Hepatic stellate cell (primary cell): ENCODE measurements around the gene TMEM165.
"Not testable (repeated sequence)": the region's sequence is repeated elsewhere in the genome, so short reads cannot be mapped to it uniquely, and the experiment has no call there.

Experiments used
- DNase-seq: peaks from one replicate; pipeline ENCODE4 v3.0.0; 2011; ENCODE audit warnings: low spot score

Gene TMEM165

GRCh38 chr4:55395529-55396307 lies at the start of gene TMEM165:
TMEM165 (plus strand) TSS chr4:55395957; CDS start chr4:55396190, 233 bp downstream.
- DNase-seq: peak; percentile 81

DNA sequence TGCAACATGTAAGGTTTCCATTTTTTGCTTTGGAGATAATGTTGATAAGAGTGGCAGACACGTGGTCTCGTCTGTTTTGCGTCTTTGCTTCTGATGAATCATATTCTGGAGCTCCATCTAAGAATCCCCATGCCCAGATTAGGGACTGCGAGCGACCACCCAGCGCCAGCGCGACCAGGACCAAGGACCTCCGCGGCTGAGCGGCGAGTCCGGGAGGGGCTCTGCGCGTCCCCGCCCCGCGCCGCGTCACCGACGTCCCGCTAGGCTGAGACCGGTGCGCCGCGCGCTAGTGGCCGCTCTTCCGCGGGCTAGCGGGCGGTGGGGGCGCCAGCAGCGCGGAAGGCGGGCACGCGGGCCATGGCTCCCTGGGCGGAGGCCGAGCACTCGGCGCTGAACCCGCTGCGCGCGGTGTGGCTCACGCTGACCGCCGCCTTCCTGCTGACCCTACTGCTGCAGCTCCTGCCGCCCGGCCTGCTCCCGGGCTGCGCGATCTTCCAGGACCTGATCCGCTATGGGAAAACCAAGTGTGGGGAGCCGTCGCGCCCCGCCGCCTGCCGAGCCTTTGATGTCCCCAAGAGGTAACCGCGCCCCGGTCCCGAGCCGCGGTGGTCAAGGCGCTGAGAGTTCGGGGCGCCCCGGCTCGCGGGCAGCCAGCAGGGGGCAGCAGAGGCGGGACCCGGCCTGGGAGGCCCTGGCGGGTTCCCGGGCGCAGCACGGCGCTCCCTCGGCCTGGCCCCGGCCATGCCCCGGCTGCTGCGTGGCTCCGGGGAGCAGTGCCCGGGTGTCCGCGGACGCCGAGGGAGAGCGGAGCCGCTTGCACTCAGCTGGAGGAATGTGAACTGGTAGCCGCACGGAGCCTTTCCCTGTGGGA lies 49.5 kb upstream of the TMEM165 start, which contains the start of gene SRD5A3:
TSS of gene SRD5A3 (plus strand) at position 263 of the 871 bp plus-strand sequence. CDS start at position 358, 95 bp downstream.
- DNase-seq: peak; percentile 83

DNA sequence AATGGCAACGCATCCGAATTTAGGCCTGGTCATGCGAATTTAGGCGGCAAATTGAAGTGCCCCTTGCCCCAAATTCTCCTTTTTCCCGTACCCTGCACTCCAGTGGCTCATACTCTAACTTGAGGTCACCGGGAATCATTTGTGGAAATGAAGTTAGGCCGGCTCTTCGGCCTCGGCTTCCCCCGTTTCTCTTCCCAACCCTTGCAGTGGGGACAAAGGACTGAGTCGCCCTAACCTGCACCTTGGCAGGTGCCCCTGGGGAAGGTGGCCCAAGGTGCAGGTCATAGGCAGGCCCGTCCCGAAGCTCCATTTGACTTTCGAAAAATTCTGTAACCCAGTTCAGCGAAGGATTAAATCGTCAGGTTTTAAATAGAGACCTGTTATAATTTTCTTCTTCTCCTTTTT lies 48.9 kb upstream of the TMEM165 start:
- DNase-seq: no peak

DNA sequence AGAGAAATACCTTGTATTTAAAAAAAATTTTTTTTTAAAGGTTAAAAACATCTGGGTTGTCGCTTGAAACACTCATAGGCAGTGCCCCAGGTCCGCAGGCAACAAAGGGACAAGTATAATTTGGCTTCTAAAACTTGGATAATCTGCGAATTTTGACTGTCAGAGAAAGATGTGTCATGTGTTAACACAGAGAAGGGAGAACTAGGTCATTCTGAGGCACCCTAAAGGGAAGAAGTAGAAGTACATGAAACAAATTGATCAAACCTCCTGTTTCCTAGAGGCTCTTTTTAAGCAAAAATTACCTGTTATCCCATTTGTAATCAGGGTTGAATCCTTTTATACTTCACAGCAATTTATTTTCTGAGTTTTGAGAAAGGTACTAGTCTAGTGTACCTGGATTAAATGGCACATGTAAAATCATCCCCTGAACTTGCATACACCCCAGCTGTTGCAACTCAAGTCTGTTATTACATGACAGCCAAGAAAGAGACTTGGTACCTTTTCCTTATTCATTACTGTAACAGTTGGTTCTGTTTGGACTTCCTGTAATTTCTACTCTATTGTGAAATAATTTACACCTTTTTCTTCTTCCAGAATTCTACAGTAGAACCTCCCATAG lies 48.0 kb upstream of the TMEM165 start:
- peak; percentile 12 for DNase-seq

DNA sequence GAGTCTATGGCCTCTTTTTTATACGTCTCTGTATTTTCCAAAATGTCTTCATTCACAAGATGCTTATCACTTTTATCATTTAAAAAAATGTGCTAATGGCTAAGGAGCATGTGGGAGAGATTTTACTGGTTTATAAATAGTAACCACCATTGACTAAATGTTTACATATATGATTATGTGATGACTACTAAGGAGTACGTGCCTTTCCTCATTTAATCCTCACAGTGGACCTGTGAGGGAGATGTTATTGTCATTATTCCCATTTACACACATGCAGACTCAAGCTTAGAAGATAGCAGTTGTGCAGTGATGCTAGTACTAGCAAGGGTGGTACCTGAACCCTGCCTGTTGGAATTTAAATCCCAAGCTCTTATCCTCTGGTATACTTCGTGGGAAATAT lies 47.3 kb upstream of the TMEM165 start:
- peak; percentile 13 for DNase-seq

- DNase-seq: not testable (repeated sequence)
These were observed 44.9 kb upstream of the TMEM165 start for GRCh38 chr4:55350870-55351269.

- no peak for DNase-seq
These were observed 43.9 kb upstream of the TMEM165 start for GRCh38 chr4:55351824-55352223.

DNA sequence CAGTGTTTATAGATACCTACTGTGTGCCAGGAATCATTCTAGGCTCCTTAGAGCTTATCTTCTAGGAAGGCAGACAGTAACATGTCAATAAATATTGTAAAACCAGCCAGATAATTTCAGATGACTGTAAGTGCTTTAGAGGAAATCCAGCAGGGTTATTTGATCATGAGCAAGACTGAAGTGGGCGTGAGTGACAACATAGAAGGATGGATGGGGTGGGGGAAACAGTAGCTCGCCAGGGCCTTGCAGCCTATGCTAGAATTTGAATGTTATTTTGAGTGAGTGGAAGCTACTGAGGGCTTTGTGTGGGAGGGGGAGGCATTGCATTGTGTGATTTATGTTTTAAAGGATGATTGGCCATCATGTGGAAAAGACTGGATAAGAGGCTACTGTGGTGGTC lies 43.0 kb upstream of the TMEM165 start:
- DNase-seq: no peak

DNA sequence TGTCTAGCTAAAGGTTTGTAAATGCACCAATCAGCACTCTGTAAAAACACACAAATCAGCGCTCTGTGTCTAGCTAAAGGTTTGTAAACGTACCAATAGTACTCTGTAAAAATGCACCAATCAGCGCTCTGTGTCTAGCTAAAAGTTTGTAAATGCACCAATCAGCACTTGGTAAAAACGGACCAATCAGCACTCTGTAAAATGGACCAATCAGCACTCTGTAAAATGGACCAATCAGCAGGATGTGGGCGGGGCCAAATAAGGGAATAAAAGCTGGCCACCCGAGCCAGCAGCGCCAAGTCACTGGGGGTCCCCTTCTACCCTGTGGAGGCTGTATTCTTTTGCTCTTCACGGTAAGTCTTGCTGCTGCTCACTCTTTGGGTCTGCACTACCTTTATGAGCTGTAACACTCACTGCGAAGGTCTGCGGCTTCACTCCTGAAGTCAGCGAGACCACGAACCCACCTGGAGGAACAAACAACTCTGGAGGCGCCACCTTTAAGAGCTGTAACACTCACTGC lies 42.5 kb upstream of the TMEM165 start:
- DNase-seq: not testable (repeated sequence)

- DNase-seq: no peak
These were observed 41.1 kb upstream of the TMEM165 start for GRCh38 chr4:55354648-55355047.

- no peak for DNase-seq
These were observed 40.2 kb upstream of the TMEM165 start for GRCh38 chr4:55355555-55355954.

- DNase-seq: peak; percentile 54
These were observed 38.7 kb upstream of the TMEM165 start for GRCh38 chr4:55356991-55357461.

- no peak for DNase-seq
These were observed 37.5 kb upstream of the TMEM165 start for GRCh38 chr4:55358246-55358645.

DNA sequence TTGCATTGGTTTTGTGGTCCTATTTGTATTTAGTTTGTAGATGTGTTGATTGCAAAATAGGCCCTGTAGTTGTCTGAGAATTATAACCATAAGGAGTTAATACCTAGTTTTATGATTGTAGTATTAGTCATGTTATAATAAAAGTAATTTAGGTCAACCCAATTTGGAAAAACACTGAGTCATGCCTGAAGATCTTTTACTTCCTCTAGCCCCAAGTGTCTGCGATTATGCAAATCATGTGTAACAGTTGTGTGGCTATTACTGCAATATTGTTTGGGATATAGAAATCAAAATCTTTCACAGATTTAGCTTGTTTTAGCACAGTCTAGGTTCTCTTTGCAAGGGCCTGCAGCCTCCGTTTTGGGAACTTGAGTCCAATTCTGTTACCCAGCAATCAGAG lies 37.1 kb upstream of the TMEM165 start:
- DNase-seq: peak; percentile 47

DNA sequence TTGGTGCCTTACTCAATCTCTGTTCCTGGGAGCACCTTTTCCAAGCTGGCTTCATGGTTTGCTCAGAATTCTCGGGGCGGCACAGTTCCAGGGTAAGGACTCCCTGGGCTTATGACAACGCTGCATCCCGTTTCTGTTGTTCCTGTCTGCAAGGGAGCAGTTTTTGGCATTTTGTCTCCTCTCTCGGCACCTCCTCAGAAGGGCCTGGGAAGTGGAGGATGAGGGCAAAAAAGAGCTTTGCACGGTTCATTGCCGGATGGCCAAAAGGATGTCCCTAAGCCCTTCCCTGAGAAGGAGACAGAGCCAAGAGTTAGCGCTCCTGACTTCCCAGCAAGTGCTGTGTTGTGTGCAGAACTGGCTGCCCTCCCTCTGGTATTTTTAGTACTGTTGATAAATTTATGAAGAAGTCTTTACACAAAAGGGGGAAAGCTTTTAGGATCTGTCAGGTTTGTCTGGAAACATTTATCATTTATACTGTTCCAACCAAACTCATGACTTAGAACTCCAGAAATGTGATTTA lies 36.3 kb upstream of the TMEM165 start:
- peak; percentile 5 for DNase-seq

GRCh38 chr4:55362938-55363337 lies 32.8 kb upstream of the TMEM165 start:
- not testable (repeated sequence) for DNase-seq

- DNase-seq: no peak
These were observed 31.9 kb upstream of the TMEM165 start for GRCh38 chr4:55363691-55364351.

GRCh38 chr4:55364691-55365344 lies 30.9 kb upstream of the TMEM165 start:
- DNase-seq: no peak

GRCh38 chr4:55365345-55365728 lies 30.4 kb upstream of the TMEM165 start:
- no peak for DNase-seq

DNA sequence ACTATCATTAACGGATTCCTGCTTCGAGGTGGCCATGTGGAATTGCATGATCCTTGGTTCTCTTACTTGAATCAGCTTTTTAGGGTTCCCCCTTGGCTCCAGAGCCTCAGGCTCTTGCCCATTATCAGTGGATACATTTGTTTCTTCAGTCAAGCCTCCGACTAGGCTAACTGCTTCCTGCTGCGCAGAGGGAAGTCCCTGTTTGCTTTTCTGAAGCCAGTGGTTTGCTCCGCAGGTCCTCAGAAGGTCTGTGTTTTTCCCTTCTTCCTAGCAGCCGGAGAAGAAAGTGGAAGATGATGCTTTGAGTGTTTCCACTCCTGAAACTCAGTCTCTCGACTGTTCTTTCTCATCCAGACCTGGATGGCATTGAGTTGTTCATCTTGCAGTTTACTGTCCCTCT lies 29.1 kb upstream of the TMEM165 start:
- DNase-seq: no peak
